C4-2B (cell line): ENCODE results near the gene GNL2.

Source experiments
- CTCF ChIP-seq: fragments of 450-650 bp; conservative IDR thresholded peaks from 2 replicates; pipeline ENCODE4 v1.5.1; 2017; ENCODE audit warnings: mild to moderate bottlenecking
- ZFX ChIP-seq: fragments of 450-650 bp; IDR thresholded peaks from 2 replicates; pipeline ENCODE4 v1.6.1; 2017

GRCh38 chr1:37559080-37559479 is 36.7 kb downstream of the GNL2 start:
- TF ChIP-seq CTCF: no peak
- TF ChIP-seq ZFX: no peak
